Hepatocyte (in vitro differentiated cells): Measurements from ENCODE around the gene POLD4. TPM values are rescaled to one million over a fixed set of nuclear protein-coding genes. Genes with fewer than 3 reads are reported as not detected.

Source experiments
- DNase-seq: peaks from one replicate; pipeline ENCODE4 v3.0.0-alpha.2; 2016; ENCODE audit warnings: low spot score
- H2AFZ ChIP-seq: fragments of 200-600 bp; sonication (generic); 2 replicates; pipeline ENCODE4 v1.6.0; 2016; ENCODE audit warnings: antibody characterized with exemption, mild to moderate bottlenecking
- H3K27ac ChIP-seq: fragments of 200-600 bp; sonication (generic); 2 replicates; pipeline ENCODE4 v1.5.1; 2016; ENCODE audit warnings: mild to moderate bottlenecking
- H3K27me3 ChIP-seq: fragments of 200-600 bp; sonication (generic); 2 replicates; pipeline ENCODE4 v1.6.1; 2016
- H3K36me3 ChIP-seq: fragments of 200-600 bp; sonication (generic); replicated peaks from 2 replicates; pipeline ENCODE4 v1.5.1; 2016; ENCODE audit warnings: low read depth; ENCODE audit not compliant: insufficient read depth
- H3K4me1 ChIP-seq: fragments of 200-600 bp; sonication (generic); 2 replicates; pipeline ENCODE4 v1.5.1; 2016; ENCODE audit warnings: mild to moderate bottlenecking, moderate library complexity; ENCODE audit not compliant: insufficient read depth
- H3K4me2 ChIP-seq: fragments of 200-600 bp; sonication (generic); 2 replicates; pipeline ENCODE4 v1.6.0; 2016
- H3K4me3 ChIP-seq: fragments of 200-600 bp; sonication (generic); 2 replicates; pipeline ENCODE4 v1.5.1; 2016; ENCODE audit warnings: mild to moderate bottlenecking
- H3K79me2 ChIP-seq: fragments of 200-600 bp; sonication (generic); 2 replicates; pipeline ENCODE4 v1.6.0; 2017; ENCODE audit warnings: mild to moderate bottlenecking
- H3K9me2 ChIP-seq: fragments of 200-600 bp; sonication (generic); replicated peaks from 2 replicates; pipeline ENCODE4 v1.6.0; 2017; ENCODE audit warnings: mild to moderate bottlenecking; ENCODE audit not compliant: insufficient read depth
- H3K9me3 ChIP-seq: fragments of 200-600 bp; sonication (generic); 2 replicates; pipeline ENCODE4 v1.5.1; 2016; ENCODE audit warnings: low read depth, mild to moderate bottlenecking
- H4K20me1 ChIP-seq: fragments of 200-600 bp; sonication (generic); 2 replicates; pipeline ENCODE4 v1.6.0; 2016; ENCODE audit warnings: mild to moderate bottlenecking; ENCODE audit not compliant: insufficient read depth, poor library complexity, severe bottlenecking
- CTCF ChIP-seq: fragments of 200-600 bp; sonication (generic); IDR thresholded peaks from 2 replicates; pipeline ENCODE4 v1.5.1; 2016; ENCODE audit warnings: antibody characterized with exemption, mild to moderate bottlenecking; ENCODE audit not compliant: poor library complexity
- EZH2 ChIP-seq: fragments of 200-600 bp; sonication (generic); IDR thresholded peaks from 2 replicates; pipeline ENCODE4 v1.6.1; 2016; ENCODE audit warnings: antibody characterized with exemption, mild to moderate bottlenecking, borderline replicate concordance
- EZH2phosphoT487 ChIP-seq: fragments of 200-600 bp; sonication (generic); IDR thresholded peaks from one replicate; pipeline ENCODE4 v1.6.1; 2018; ENCODE audit warnings: antibody characterized with exemption, mild to moderate bottlenecking, low read depth, moderate library complexity; ENCODE audit not compliant: unreplicated experiment, severe bottlenecking
- WGBS: methylation state at CpG from one replicate; pipeline ENCODE4 v1.1.6; 2016; ENCODE audit warnings: low lambda C conversion rate; ENCODE audit errors: missing lambda C conversion rate; 5-methylcytosine and 5-hydroxymethylcytosine counted together
- polyA plus RNA-seq: library from polyadenylated mRNA; unstranded; fragments of >200 nt; fragmentation: Nextera tagmentation; extraction: Ambion mirVana; gene quantifications from 2 replicates; pipeline ENCODE4 v1.2.1, GENCODE V29; 2016
- total RNA-seq: library from RNA; depleted of rRNA; stranded (reverse); fragments of >200 nt; gene quantifications from 2 replicates; pipeline ENCODE4 v1.2.3, GENCODE V29; 2014

POLD4 gene
- total and polyA plus RNA-seq, 2 experiments from 2014 or later: 74.4 to 97.4 TPM

- peaks cover 9% of the 10 kb centered on the region for H3K4me1 ChIP-seq
- H3K79me2 ChIP-seq: peaks cover 28% of the 10 kb centered on the region
These were observed 42.9 kb upstream of the POLD4 start for GRCh38 chr11:67396259-67396581.

GRCh38 chr11:67395555-67396258 is 42.4 kb upstream of the POLD4 start:
- H3K9me3 ChIP-seq: no peaks in the 10 kb centered on the region
- DNase-seq: no peak
- H3K4me3 ChIP-seq: no peak overlapping the region
- WGBS: 96% methylated on average over 19 of the region's 19 CpGs
- no peak for TF ChIP-seq CTCF
- no peak for TF ChIP-seq EZH2
- TF ChIP-seq EZH2phosphoT487: no peak
- H3K79me2 ChIP-seq: peaks cover 27% of the 10 kb centered on the region
- no peaks in the 10 kb centered on the region for H3K27me3 ChIP-seq
- peaks cover 11% of the 10 kb centered on the region for H3K4me1 ChIP-seq
- H4K20me1 ChIP-seq: peaks cover 9% of the 10 kb centered on the region
- H3K36me3 ChIP-seq: no peaks in the 10 kb centered on the region
- H2AFZ ChIP-seq: no peak overlapping the region
- H3K27ac ChIP-seq: no peak overlapping the region
- no peaks in the 10 kb centered on the region for H3K9me2 ChIP-seq
- H3K4me2 ChIP-seq: no peak overlapping the region

More at GRCh38 chr11:67396259-67396581, 42.9 kb upstream of the POLD4 start:
- WGBS: 94% methylated on average over 7 of the region's 7 CpGs
- DNase-seq: no peak
- no peak overlapping the region for H3K4me3 ChIP-seq
- no peak overlapping the region for H3K27ac ChIP-seq
- peaks cover 11% of the 10 kb centered on the region for H4K20me1 ChIP-seq
- no peaks in the 10 kb centered on the region for H3K27me3 ChIP-seq
- H3K9me3 ChIP-seq: no peaks in the 10 kb centered on the region
- TF ChIP-seq EZH2phosphoT487: no peak
- no peak for TF ChIP-seq CTCF
- no peak for TF ChIP-seq EZH2
- no peaks in the 10 kb centered on the region for H3K36me3 ChIP-seq
- no peak overlapping the region for H3K4me2 ChIP-seq
- no peak overlapping the region for H2AFZ ChIP-seq
- H3K9me2 ChIP-seq: no peaks in the 10 kb centered on the region

- TF ChIP-seq EZH2phosphoT487 (no peak), EZH2 (no peak), CTCF (no peak)
- H3K27ac ChIP-seq: no peak overlapping the region
- H3K9me2 ChIP-seq: no peaks in the 10 kb centered on the region
- peaks cover 21% of the 10 kb centered on the region for H3K79me2 ChIP-seq
- DNase-seq: no peak
- H3K9me3 ChIP-seq: no peaks in the 10 kb centered on the region
- H3K4me2 ChIP-seq: no peak overlapping the region
- H3K4me1 ChIP-seq: peaks cover 6% of the 10 kb centered on the region
- no peak overlapping the region for H2AFZ ChIP-seq
- H3K36me3 ChIP-seq: no peaks in the 10 kb centered on the region
- 96% methylated on average over 5 of the region's 5 CpGs for WGBS
- H3K27me3 ChIP-seq: no peaks in the 10 kb centered on the region
- H4K20me1 ChIP-seq: no peaks in the 10 kb centered on the region
- H3K4me3 ChIP-seq: no peak overlapping the region
These were observed 40.6 kb upstream of the POLD4 start for GRCh38 chr11:67393990-67394389.

GRCh38 chr11:67393437-67393836 is 40.1 kb upstream of the POLD4 start:
- Histone ChIP-seq H3K4me2 (no peak overlapping the region), H3K9me3 (no peaks in the 10 kb centered on the region), H2AFZ (no peak overlapping the region), H3K79me2 (peaks cover 21% of the 10 kb centered on the region), H3K9me2 (no peaks in the 10 kb centered on the region), H4K20me1 (no peaks in the 10 kb centered on the region), H3K27me3 (no peaks in the 10 kb centered on the region), H3K36me3 (no peaks in the 10 kb centered on the region), H3K27ac (no peak overlapping the region), H3K4me1 (peaks cover 6% of the 10 kb centered on the region), H3K4me3 (no peak overlapping the region)
- no peak for DNase-seq
- WGBS: 97% methylated on average over 18 of the region's 18 CpGs
- TF ChIP-seq EZH2: no peak
- TF ChIP-seq CTCF: no peak
- no peak for TF ChIP-seq EZH2phosphoT487
